H1 (cell line): ENCODE data around the gene SMAGP. TPM values are rescaled to one million over a fixed set of nuclear protein-coding genes. Genes with fewer than 3 reads are reported as not detected.
A peak's percentile ranks its signal among the peaks of the same experiment; 100 is the strongest.

Experiments
- ASH2L ChIP-seq: fragments of 200-600, 300-600 bp; sonication (generic); IDR thresholded peaks from one replicate; pipeline ENCODE4 v1.7.1; 2017; ENCODE audit warnings: low read length
- BRCA1 ChIP-seq: IDR thresholded peaks from 2 replicates; pipeline ENCODE4 v1.6.1; 2012; ENCODE audit warnings: low read depth, low read length, improper control_type of control experiment
- CEBPB ChIP-seq: IDR thresholded peaks from 2 replicates; pipeline ENCODE4 v1.6.1; 2012; ENCODE audit warnings: low read depth, low read length
- CHD1 ChIP-seq: IDR thresholded peaks from 2 replicates; pipeline ENCODE4 v1.6.1; 2012; ENCODE audit warnings: low read depth, low read length, improper control_type of control experiment
- HDAC2 ChIP-seq, 2 experiments: fragments of 300-600 bp in 1 of 2; sonication (generic) in 1 of 2; IDR thresholded peaks; 2 replicates each; pipeline ENCODE4 v1.6.1; 2011 to 2012; ENCODE audit warnings: low read depth in 2 of 2, low read length in 2 of 2, mild to moderate bottlenecking in 2 of 2, moderate library complexity in 2 of 2, borderline replicate concordance in 1 of 2, inconsistent platforms in 1 of 2
- JUN ChIP-seq: IDR thresholded peaks from 2 replicates; pipeline ENCODE4 v1.6.1; 2011; ENCODE audit warnings: low read depth, mild to moderate bottlenecking, improper control_type of control experiment, low read length
- KDM1A ChIP-seq: fragments of 200-600, 300-600 bp; sonication (generic); IDR thresholded peaks from 2 replicates; pipeline ENCODE4 v1.7.1; 2016; ENCODE audit warnings: mild to moderate bottlenecking, low read length, borderline replicate concordance
- POLR2A ChIP-seq, 2 experiments: IDR thresholded peaks; 1 replicate in 1 of 2; 2 replicates in 1 of 2; pipeline ENCODE4 v1.6.1; 2011; ENCODE audit warnings: low read depth in 2 of 2, low read length in 2 of 2, mild to moderate bottlenecking in 2 of 2; ENCODE audit errors: control extremely low read depth in 1 of 2
- POU5F1 ChIP-seq: IDR thresholded peaks from 2 replicates; pipeline ENCODE4 v1.6.1; 2011; ENCODE audit warnings: low read depth, mild to moderate bottlenecking, low read length, moderate library complexity
- RAD21 ChIP-seq, 2 experiments: IDR thresholded peaks in 1 of 2; conservative IDR thresholded peaks in 1 of 2; 2 replicates each; pipeline ENCODE4 v1.6.1; 2011; ENCODE audit warnings: low read depth in 2 of 2, low read length in 2 of 2, improper control_type of control experiment in 1 of 2, inconsistent platforms in 1 of 2, mild to moderate bottlenecking in 1 of 2, moderate library complexity in 1 of 2
- RFX5 ChIP-seq: IDR thresholded peaks from 2 replicates; pipeline ENCODE4 v1.6.1; 2011; ENCODE audit warnings: low read depth, low read length, improper control_type of control experiment, borderline replicate concordance
- RNF2 ChIP-seq: fragments of 200-900, 300-1000 bp; sonication (generic); IDR thresholded peaks from 2 replicates; pipeline ENCODE4 v1.7.1; 2016; ENCODE audit warnings: borderline replicate concordance, low read depth, mild to moderate bottlenecking, antibody characterized with exemption, low read length; ENCODE audit not compliant: poor library complexity, severe bottlenecking; ENCODE audit errors: missing control alignments
- SIN3A ChIP-seq, 2 experiments: IDR thresholded peaks in 1 of 2; conservative IDR thresholded peaks in 1 of 2; 2 replicates each; pipeline ENCODE4 v1.6.1; 2011 to 2012; ENCODE audit warnings: low read length in 2 of 2, improper control_type of control experiment in 1 of 2, low read depth in 1 of 2, mild to moderate bottlenecking in 1 of 2
- SIX5 ChIP-seq: IDR thresholded peaks from 2 replicates; pipeline ENCODE4 v1.6.1; 2011; ENCODE audit warnings: mild to moderate bottlenecking, low read depth, low read length
- SP2 ChIP-seq: IDR thresholded peaks from 2 replicates; pipeline ENCODE4 v1.6.1; 2012; ENCODE audit warnings: mild to moderate bottlenecking, low read length, inconsistent platforms
- SUZ12 ChIP-seq: fragments of 200-600 bp; sonication (generic); IDR thresholded peaks from 2 replicates; pipeline ENCODE4 v1.6.1; 2012; ENCODE audit warnings: mild to moderate bottlenecking, inconsistent platforms, low read length, moderate library complexity, mixed read lengths
- TAF1 ChIP-seq: IDR thresholded peaks from 2 replicates; pipeline ENCODE4 v1.6.1; 2011; ENCODE audit warnings: mild to moderate bottlenecking, low read depth, low read length
- TBP ChIP-seq: IDR thresholded peaks from 2 replicates; pipeline ENCODE4 v1.6.1; 2011; ENCODE audit warnings: low read depth, low read length, improper control_type of control experiment
- YY1 ChIP-seq: IDR thresholded peaks from 2 replicates; pipeline ENCODE4 v1.6.1; 2011; ENCODE audit warnings: low read depth, mild to moderate bottlenecking, low read length
- polyA plus RNA-seq, 7 experiments: library from polyadenylated mRNA; depleted of rRNA in 3 of 7; stranded (reverse) in 5 of 7; unstranded in 2 of 7; fragments of >200 nt in 5 of 7; fragments of 200-250 nt in 2 of 7; gene quantifications; 1 replicate in 5 of 7; 2 replicates in 1 of 7; 4 replicates in 1 of 7; pipeline versions ENCODE4 v1.2.1 to v1.2.3, GENCODE V29; 2011 to 2013; ENCODE audit warnings: missing spikeins in 2 of 7, mixed read lengths in 2 of 7
- total RNA-seq: library from RNA; stranded (reverse); fragmentation: NEBNext Ultra II Directional; extraction: Animal tissue kit (Norgen Biotek cat#: 25700); gene quantifications from 2 replicates; pipeline ENCODE4 v1.2.1, GENCODE V29; 2021
- TF ChIP-seq, protein P1 (sequence below): IDR thresholded peaks from 2 replicates; pipeline ENCODE4 v1.6.1; 2011; ENCODE audit warnings: low read length, improper control_type of control experiment
- TF ChIP-seq, protein P2 (sequence below): IDR thresholded peaks from 2 replicates; pipeline ENCODE4 v1.6.1; 2012; ENCODE audit warnings: inconsistent platforms

The SMAGP gene
- total and polyA plus RNA-seq, 2 of the 8 experiments (the other 6 are each of a cell fraction or from before 2014, with no cell fraction given): 9.4 to 12.7 TPM

DNA sequence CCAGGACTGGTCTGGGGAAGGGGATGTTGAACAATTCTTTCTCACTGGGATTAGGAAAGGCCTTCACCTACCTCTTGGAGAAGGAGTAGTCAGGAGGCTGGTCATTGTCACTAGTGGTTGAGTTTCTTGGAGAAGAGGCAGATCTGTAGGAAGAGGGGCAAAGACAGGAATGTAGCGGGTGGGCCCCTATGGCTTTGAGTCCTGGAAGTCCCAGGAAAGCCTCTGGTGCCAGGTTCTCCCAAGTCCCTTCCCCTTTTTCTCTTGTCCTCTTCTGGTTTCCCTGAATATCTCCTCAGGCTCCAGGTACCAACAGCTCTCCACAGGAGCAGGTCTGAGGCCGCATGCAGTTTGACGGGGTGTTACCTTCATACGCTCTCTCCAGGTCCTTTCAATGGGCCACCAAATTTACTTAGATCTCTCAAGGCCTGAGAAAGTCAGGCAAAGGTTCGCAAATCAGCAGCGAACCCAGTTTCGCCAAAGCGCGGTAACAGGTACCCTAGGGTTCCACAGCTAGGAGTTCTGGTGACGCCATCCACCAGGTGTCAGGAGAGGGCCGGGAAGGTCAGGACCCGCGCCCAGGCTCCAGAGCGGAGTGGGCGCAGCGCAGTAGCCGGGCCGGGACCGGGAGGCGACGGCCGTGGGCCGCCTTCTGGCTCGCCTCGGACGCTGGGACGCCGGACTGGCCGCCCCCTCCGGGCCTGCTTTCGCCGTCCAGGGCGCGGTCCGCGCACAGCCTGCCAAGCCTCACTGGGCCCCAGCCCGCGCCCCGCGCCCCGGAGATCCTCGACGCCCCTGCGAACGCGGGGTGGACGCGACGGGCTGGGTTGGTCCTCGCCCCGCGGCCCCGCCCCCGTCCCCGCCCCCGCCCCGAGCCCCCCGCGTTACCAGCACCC is 795 bp downstream of the SMAGP start (continued):
- TF ChIP-seq SIX5: no peak
- peak in 1 of 2 experiments; percentile 69; a peak in 2 of 4 replicates for TF ChIP-seq HDAC2 (IDR thresholded peaks at IDR 0.05; ENCODE audit: borderline replicate concordance in 1 of 2, low read depth in 2 of 2, low read length in 2 of 2)
- TF ChIP-seq BRCA1: no peak
- peak; percentile 30 for TF ChIP-seq ASH2L
- peak; percentile 26; the same call in 1 of the 2 replicates for TF ChIP-seq TAF1
- no peak for TF ChIP-seq SUZ12
- 0 out of 2 replicates have a peak, but pooled peaks have one; percentile 9 for TF ChIP-seq CEBPB
- no peak for TF ChIP-seq SP2
- 0 out of 2 replicates have a peak, but pooled peaks have one; percentile 20 for TF ChIP-seq JUN
- no peak for TF ChIP-seq CHD1
- TF ChIP-seq TBP: peak; percentile 50; the same call in 1 of the 2 replicates
- TF ChIP-seq YY1: 0 out of 2 replicates have a peak, but pooled peaks have one; percentile 48
- TF ChIP-seq RAD21 (IDR thresholded peaks at IDR 0.05 in 1 of 2, conservative IDR thresholded peaks at IDR 0.05 in 1 of 2; ENCODE audit: low read depth in 2 of 2, low read length in 2 of 2): peak; percentile 82 to 91
- TF ChIP-seq, protein P1, sequence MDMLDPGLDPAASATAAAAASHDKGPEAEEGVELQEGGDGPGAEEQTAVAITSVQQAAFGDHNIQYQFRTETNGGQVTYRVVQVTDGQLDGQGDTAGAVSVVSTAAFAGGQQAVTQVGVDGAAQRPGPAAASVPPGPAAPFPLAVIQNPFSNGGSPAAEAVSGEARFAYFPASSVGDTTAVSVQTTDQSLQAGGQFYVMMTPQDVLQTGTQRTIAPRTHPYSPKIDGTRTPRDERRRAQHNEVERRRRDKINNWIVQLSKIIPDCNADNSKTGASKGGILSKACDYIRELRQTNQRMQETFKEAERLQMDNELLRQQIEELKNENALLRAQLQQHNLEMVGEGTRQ: no peak
- TF ChIP-seq, protein P2, sequence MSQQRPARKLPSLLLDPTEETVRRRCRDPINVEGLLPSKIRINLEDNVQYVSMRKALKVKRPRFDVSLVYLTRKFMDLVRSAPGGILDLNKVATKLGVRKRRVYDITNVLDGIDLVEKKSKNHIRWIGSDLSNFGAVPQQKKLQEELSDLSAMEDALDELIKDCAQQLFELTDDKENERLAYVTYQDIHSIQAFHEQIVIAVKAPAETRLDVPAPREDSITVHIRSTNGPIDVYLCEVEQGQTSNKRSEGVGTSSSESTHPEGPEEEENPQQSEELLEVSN: peak; percentile 55; the same call in 1 of the 2 replicates
- TF ChIP-seq RNF2: no peak
- TF ChIP-seq KDM1A: peak; percentile 65; the same call in 1 of the 2 replicates
- TF ChIP-seq SIN3A (conservative IDR thresholded peaks at IDR 0.05 in 1 of 2, IDR thresholded peaks at IDR 0.05 in 1 of 2; ENCODE audit: low read depth in 1 of 2, low read length in 2 of 2): no peak
- no peak for TF ChIP-seq RFX5
- TF ChIP-seq POLR2A (IDR thresholded peaks at IDR 0.05; ENCODE audit: control extremely low read depth in 1 of 2, low read depth in 2 of 2, low read length in 2 of 2): 0 out of 3 replicates have a peak, but pooled peaks of 1 of the 2 experiments have one; percentile 26
- TF ChIP-seq POU5F1: no peak
